ENCODE measurements around the gene KIAA0232.

DNA sequence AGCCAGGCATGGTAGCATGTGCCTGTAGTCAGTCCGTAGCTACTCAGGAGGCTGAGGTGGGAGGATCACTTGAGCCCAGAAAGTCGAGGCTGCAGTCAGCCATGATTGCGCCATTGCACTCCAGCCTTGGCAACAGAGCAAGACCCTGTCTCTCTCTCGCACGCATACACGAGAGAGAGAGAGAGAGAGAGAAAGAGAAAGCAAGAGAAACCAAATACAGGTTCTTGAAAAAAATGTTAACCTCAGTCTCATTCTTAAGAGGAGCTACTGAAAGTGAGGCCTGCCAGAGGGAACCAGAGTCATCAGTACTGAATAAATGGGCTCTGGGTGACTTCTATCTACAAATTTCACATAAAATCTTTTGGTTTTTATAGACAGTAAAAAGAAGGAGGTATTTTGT lies 42.9 kb downstream of the KIAA0232 start:
- no peak for TF ChIP-seq POLR2A (IDR thresholded peaks at IDR 0.05)
- TF ChIP-seq, protein P1, sequence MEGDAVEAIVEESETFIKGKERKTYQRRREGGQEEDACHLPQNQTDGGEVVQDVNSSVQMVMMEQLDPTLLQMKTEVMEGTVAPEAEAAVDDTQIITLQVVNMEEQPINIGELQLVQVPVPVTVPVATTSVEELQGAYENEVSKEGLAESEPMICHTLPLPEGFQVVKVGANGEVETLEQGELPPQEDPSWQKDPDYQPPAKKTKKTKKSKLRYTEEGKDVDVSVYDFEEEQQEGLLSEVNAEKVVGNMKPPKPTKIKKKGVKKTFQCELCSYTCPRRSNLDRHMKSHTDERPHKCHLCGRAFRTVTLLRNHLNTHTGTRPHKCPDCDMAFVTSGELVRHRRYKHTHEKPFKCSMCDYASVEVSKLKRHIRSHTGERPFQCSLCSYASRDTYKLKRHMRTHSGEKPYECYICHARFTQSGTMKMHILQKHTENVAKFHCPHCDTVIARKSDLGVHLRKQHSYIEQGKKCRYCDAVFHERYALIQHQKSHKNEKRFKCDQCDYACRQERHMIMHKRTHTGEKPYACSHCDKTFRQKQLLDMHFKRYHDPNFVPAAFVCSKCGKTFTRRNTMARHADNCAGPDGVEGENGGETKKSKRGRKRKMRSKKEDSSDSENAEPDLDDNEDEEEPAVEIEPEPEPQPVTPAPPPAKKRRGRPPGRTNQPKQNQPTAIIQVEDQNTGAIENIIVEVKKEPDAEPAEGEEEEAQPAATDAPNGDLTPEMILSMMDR (IDR thresholded peaks at IDR 0.05) = no peak
- no peak for TF ChIP-seq EP300 (IDR thresholded peaks at IDR 0.05)

All from gastroesophageal sphincter (tissue), 3 donors.